Stimulated activated CD8-positive, alpha-beta memory T cell treated with anti-CD3 and anti-CD28 coated beads, Interleukin-7, amount 100 ng/mL, for 48 hours (primary cell): ENCODE data around the gene APBB2.

Source experiments
- DNase-seq, 2 donors: peaks; one replicate each; pipeline ENCODE4 v3.0.0-alpha.2; 2020; ENCODE audit warnings: low read depth in 1 of 2; ENCODE audit errors: extremely low read depth in 1 of 2

Gene APBB2

DNA sequence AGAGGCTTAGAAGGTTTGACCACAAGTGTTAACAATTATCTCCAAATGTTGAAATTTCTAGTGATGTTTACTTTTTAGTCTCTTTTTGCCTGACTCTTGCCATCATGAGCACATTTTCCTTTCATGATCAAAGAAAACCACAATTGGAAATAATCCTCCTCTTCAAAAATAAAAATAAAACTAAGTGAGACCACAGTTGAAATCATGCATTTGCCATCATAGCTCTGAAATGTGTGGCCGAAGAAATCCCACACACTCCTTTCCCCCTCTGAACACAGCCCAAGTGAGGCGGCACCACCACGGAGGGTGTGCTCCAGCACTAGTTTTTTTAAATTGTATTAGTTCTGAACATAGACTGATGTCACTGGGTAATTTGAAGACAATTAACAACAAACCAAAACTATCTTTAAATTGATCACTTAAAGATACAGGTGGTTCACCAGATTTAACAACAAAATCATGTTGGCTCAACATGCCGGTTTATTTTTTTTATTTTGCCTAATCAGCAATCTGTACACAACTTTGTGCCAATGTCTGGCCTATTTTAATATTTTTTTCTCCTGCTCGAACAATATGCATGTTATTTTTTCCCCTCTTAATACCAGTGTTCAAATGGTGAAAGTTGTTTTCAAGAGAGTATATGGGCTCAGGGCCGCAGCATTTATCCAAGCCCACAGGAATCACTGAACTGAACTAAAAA, 17.6 kb downstream of the APBB2 start:
- no peak for DNase-seq

GRCh38 chr4:41192136-41192535, 22.2 kb downstream of the APBB2 start:
- DNase-seq = no peak

- DNase-seq = no peak
These were observed 24.7 kb downstream of the APBB2 start for GRCh38 chr4:41189666-41190065.

- no peak for DNase-seq
These were observed 25.3 kb downstream of the APBB2 start for GRCh38 chr4:41189076-41189475.

DNA sequence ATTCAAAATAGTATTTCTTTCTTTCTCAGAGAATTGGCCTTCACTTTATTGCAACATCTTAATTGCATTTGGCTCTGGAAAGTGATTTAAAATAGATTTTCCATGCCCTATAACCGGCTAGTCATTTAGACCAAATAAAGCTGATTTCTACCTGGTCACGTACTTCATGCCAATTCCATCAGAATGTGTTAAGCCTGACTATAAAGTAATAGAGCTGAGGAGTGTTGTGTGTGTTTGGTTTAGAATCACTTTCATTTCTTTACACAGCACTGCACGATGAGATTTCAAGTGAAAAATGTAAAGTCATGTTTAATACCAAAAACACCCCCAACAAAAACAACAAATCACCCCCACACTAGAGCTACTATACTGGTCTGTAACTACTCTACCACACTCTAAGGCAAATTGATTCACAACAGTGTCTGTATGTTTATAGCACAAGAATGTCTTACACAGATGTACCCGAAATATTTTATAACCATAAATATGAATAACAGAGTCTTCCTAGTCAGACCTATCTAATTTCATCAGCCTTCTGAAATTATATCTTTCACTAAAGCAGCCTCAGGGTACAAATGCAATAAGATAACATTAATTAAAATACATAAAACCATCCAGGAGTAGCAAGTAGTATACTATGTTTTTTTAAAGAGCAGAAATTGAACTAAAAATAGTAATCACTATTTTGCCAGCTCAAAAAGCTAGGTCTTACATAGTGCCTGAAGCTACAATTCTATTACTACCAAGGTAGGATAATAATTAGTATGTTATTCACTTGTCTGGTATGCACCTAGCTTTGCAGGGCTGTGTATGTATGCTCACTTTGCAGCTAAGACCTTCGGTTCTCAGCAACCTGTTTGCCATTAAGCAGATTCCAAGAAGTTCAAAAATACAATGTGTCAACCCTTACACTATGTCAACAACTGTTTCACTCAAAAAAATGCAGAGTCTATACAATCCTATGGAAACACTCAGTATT, 28.4 kb downstream of the APBB2 start:
- DNase-seq = no peak

- DNase-seq = no peak
These were observed 30.3 kb downstream of the APBB2 start for GRCh38 chr4:41184009-41184408.

DNA sequence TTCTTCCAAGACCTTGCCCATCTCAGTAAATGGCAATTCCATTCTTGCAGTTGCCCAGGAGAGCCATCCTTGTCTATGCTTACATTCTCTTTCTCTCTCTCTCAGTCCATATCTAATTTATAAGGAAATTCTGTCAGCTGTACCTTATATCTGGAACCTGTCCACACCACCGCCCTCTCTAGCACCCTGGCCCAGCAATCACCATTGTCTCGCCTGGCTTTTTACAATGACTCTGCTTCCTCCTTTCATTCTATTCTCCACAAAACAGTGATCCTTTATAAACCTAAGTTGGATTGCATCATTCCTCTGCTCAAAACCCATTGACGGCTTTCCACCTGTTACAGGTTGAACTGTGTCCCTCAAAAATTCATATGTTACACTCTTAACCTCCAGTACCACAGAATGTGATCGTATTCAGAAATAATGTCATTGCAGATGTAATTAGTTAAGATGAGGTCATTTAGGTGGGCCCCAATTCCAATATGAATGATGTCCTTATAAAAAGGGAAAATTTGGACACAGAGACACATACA, 31.3 kb downstream of the APBB2 start:
- no peak for DNase-seq

- DNase-seq = no peak
These were observed 33.3 kb downstream of the APBB2 start for GRCh38 chr4:41181037-41181436.

DNA sequence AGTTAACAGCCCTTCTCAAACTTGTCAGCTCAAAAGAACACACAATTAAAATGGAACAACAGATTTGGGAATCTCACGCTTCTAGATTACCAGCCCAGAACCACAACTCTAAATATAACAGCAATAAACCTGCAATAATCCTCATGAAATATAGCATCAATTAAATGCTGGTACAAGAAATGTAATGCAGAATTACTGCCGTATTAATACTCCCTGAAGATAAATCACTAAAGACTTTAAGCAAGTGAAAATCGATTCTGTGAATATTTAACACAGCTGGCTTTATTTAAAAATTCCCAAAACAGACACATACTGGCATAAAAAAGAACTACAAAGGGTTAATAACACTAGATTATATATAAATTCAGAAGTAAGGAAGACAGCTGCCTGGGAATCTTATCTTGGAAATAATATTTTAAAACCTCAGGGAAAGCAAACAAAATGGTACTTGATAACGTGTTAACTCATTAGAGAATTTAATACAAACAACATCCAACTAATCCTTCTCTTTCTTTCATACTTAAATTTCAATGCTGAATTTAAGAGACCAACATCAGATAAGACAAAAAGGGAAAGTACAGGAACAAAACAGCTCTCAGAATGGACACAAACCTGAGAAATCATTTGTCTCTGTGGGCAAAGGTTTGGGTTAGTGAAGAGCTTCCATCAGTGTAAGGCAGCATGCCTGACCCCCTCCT, 34.7 kb downstream of the APBB2 start:
- DNase-seq = no peak

- DNase-seq = no peak
These were observed 35.7 kb downstream of the APBB2 start for GRCh38 chr4:41178372-41179370.

DNA sequence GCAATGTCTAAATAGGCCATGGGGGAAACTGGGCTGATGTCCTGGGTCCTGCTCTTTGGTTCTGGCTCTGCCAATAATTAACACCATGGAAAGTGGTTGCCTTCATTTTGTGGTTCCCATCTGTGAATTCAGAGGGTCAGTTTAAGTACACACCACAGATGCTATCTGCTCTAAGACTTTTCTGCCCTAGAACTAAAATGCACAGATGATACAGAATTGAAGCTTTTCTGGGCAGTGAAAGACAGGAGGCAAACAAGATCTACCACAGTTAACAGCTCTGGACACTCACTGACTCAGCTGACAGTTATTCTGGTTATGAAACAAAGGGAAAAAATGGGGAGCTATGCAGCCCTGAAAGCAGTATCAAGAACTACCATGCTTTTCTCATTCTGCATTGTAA, 37.3 kb downstream of the APBB2 start:
- DNase-seq = no peak

- DNase-seq = no peak
These were observed 38.0 kb downstream of the APBB2 start for GRCh38 chr4:41176340-41176739.

DNA sequence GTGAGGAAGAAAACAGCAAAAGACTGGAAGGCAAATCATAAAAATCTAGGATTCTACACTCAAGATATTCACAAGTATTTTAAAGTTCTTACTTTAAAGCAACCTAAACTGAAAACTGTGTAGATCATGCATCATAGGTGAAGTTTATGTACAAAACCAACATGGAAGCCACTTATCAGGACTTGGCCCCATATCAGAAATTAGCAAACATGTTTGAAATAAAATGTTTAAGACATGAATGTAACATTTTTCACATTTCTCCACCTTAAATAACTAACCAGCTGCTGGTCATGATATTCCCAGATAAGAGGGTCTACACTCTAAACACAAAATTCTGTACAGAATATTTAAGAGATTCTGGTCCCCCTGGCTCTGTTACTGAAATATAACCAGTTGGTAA, 38.5 kb downstream of the APBB2 start:
- no peak for DNase-seq

DNA sequence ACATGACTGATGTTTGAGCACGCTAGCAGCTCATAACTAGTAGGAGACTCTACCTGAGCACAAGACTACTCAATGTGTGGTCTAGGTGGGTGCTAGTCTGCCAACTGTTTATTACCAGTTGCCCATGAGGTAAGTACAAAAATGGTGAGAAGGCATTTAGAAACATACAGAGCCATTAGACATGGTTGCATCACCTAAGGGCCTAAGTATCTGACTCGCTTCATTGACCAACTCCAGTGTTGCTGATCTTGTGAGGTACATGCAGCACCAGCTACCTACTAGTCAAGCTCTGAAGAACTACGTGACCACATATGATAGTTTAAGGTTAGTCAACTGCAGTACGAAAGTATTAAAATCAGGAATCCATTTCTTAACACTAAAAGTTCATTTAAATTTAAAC, 39.9 kb downstream of the APBB2 start:
- DNase-seq = no peak

- DNase-seq = no peak
These were observed 41.6 kb downstream of the APBB2 start for GRCh38 chr4:41172786-41173185.

DNA sequence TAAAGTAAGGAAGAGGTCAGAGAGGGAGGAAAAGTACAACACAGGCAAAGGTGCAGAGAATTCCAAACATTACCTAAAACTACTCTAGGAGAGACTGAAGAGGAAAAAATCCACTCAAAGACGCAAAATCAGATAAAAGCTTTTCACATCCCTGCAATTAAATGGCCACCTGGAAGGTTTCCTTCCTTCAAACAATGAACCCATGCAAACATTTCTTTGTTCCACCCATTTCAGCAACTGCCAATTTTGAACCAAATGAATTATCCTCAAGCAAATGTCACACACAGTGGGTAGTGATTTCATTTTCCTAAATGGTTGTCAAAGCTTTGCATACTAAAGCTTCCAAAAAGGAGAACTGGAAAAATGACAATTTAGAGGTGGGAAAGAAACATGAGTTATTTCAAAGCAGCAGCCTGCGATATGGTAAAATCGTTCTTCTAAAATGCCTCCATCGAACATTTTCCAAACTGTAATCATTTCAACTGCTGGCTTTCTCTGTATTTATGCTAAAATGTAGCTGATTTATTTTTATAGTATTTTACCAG, 45.0 kb downstream of the APBB2 start:
- no peak for DNase-seq

DNA sequence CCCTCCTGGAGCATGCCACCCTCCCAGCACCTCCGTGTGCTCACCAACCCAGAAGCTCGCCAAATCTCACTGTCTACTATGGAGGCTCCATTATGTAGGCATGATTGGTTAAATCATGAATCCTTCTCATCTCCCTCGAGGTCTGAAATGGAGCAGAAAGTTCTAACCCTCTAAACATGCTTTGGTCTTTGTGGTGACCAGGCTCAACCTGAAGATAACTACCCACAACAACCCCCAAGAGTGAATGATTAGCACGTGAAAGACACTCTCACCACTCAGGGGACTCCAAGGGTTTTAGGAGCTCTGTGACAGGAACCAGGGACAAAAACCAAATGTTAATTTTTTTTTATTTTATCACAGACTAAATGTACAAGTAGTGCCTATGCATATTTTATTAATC, 47.2 kb downstream of the APBB2 start:
- DNase-seq = no peak

DNA sequence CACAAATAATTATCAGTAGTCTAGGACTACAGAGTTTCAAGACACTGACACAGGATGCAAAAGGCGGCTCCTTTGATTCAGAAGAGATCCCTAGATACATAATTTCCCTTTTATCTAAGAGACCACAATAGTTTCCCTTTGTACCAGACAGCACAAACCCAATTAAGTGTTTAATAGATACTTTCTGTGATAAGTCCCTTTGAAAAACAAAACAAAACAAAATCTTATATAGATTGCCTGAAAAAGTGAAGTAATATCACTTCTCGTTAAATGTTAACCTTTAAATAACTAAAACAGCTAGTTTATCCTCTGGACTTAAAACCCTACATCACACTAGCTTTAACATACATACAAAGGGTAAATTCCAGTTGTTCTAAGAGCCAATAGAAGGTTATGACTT, 49.9 kb downstream of the APBB2 start:
- DNase-seq = no peak

DNA sequence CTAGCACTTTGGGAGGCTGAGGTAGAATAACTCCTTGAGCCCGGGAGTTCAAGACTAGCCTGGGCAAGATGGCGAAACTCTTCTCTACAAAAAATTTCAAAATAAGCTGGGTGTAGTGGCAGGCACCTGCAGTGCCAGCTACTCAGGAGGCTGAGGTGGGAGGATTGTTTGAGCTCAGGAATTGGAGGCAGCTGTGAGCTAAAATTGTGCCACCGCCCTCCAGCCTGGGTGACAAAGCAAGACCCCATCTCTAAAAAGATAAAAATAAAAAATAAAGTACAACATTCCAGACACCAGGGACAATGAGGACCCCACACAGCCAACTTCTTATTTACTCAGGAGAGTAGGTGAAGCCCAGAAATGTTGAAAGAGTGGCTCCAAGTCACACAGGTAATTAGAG, 53.0 kb downstream of the APBB2 start:
- no peak for DNase-seq

GRCh38 chr4:41160856-41161255, 53.5 kb downstream of the APBB2 start:
- DNase-seq = no peak
